ENCODE results near the gene CNTNAP2. TPM values are rescaled to one million over a fixed set of nuclear protein-coding genes. Genes with fewer than 3 reads are reported as not detected.

Gene CNTNAP2
- total and polyA plus RNA-seq, 2 of the 4 experiments (the other 2 are of a cell fraction): not detected

DNA sequence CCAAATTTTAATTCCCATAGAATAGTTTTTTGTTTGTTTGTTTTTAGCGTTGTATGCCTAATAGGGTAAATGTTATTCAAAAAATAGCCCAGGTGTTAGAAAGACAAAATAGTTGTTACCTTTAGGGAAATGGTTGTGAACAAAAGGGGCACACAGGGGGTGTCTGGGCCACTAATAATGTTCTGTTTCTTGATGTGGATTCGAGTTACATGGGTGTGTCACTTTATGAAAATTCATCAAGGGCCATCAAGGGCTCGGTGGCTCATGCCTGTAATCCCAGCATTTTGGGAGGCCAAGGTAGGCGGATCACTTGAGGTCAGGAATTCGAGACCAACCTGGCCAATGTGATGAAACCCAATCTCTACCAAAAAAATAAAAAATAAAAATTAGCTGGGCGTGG lies 1942.2 kb downstream of the CNTNAP2 start:
- no peaks in the 10 kb centered on the region for H3K27me3 ChIP-seq (ENCODE audit: control insufficient read depth, insufficient read depth, low read length)
- DNase-seq (no peak), ATAC-seq (ENCODE audit: low read depth) (no peak)
- H2AK5ac ChIP-seq (ENCODE audit: low read depth, low read length): no peak overlapping the region
- no peak overlapping the region for H4K5ac ChIP-seq (ENCODE audit: low read depth, low read length)
- H4K8ac ChIP-seq (ENCODE audit: low read depth in 2 of 2, low read length in 2 of 2): no peak overlapping the region
- H3K18ac ChIP-seq (ENCODE audit: low read depth, low read length): no peak overlapping the region
- no peak for TF ChIP-seq CEBPB (IDR thresholded peaks at IDR 0.05; ENCODE audit: low read depth, low read length)
- TF ChIP-seq BHLHE40 (IDR thresholded peaks at IDR 0.05; ENCODE audit: low read depth, low read length): no peak
- no peak for TF ChIP-seq MAZ (IDR thresholded peaks at IDR 0.05; ENCODE audit: borderline replicate concordance, low read depth, low read length)
- TF ChIP-seq, protein P1, sequence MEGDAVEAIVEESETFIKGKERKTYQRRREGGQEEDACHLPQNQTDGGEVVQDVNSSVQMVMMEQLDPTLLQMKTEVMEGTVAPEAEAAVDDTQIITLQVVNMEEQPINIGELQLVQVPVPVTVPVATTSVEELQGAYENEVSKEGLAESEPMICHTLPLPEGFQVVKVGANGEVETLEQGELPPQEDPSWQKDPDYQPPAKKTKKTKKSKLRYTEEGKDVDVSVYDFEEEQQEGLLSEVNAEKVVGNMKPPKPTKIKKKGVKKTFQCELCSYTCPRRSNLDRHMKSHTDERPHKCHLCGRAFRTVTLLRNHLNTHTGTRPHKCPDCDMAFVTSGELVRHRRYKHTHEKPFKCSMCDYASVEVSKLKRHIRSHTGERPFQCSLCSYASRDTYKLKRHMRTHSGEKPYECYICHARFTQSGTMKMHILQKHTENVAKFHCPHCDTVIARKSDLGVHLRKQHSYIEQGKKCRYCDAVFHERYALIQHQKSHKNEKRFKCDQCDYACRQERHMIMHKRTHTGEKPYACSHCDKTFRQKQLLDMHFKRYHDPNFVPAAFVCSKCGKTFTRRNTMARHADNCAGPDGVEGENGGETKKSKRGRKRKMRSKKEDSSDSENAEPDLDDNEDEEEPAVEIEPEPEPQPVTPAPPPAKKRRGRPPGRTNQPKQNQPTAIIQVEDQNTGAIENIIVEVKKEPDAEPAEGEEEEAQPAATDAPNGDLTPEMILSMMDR (conservative IDR thresholded peaks at IDR 0.05; ENCODE audit: low read depth, low read length): no peak
- TF ChIP-seq RFX5 (IDR thresholded peaks at IDR 0.05; ENCODE audit: low read depth, low read length): no peak
- no peak for TF ChIP-seq SMC3 (IDR thresholded peaks at IDR 0.05; ENCODE audit: low read depth, low read length)
- no peak for TF ChIP-seq FOS (IDR thresholded peaks at IDR 0.05; ENCODE audit: low read depth, low read length)
- no peak for TF ChIP-seq MAFK (IDR thresholded peaks at IDR 0.05; ENCODE audit: low read depth, low read length)
- TF ChIP-seq NFE2L2 (IDR thresholded peaks at IDR 0.05; ENCODE audit: low read depth, low read length): no peak
- TF ChIP-seq, protein P2, sequence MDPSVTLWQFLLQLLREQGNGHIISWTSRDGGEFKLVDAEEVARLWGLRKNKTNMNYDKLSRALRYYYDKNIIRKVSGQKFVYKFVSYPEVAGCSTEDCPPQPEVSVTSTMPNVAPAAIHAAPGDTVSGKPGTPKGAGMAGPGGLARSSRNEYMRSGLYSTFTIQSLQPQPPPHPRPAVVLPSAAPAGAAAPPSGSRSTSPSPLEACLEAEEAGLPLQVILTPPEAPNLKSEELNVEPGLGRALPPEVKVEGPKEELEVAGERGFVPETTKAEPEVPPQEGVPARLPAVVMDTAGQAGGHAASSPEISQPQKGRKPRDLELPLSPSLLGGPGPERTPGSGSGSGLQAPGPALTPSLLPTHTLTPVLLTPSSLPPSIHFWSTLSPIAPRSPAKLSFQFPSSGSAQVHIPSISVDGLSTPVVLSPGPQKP (IDR thresholded peaks at IDR 0.05; ENCODE audit: borderline replicate concordance, low read depth, low read length): no peak
- no peak for TF ChIP-seq MXI1 (IDR thresholded peaks at IDR 0.05; ENCODE audit: borderline replicate concordance, low read depth, low read length)
- TF ChIP-seq POLR2A (IDR thresholded peaks at IDR 0.05; ENCODE audit: low read depth, low read length): no peak
- TF ChIP-seq, protein P3, sequence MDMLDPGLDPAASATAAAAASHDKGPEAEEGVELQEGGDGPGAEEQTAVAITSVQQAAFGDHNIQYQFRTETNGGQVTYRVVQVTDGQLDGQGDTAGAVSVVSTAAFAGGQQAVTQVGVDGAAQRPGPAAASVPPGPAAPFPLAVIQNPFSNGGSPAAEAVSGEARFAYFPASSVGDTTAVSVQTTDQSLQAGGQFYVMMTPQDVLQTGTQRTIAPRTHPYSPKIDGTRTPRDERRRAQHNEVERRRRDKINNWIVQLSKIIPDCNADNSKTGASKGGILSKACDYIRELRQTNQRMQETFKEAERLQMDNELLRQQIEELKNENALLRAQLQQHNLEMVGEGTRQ (IDR thresholded peaks at IDR 0.05; ENCODE audit: low read depth, low read length): no peak
- no peak for TF ChIP-seq RCOR1 (IDR thresholded peaks at IDR 0.05; ENCODE audit: insufficient replicate concordance, low read length)
- H3K27ac ChIP-seq (ENCODE audit: insufficient read depth, low read length): no peak overlapping the region
- no peaks in the 10 kb centered on the region for H3K36me3 ChIP-seq (ENCODE audit: control insufficient read depth, insufficient read depth, low read length)
- CTCF ChIA-PET: no interaction called here
- in situ Hi-C loops (cut with MboI; ENCODE audit: low sequenced_read_pairs) (no loop called here), dilution Hi-C loops (cut with HindIII; ENCODE audit: low sequenced_read_pairs, unreplicated experiment) (no loop called here), intact Hi-C loops (cut with micrococcal nuclease) (no loop called here)
- H3K4me2 ChIP-seq (ENCODE audit: low read depth, low read length): no peak overlapping the region
- no peak overlapping the region for H3K4me3 ChIP-seq (ENCODE audit: insufficient read depth, low read depth, low read length)
- no peaks in the 10 kb centered on the region for H3K79me1 ChIP-seq (ENCODE audit: low read depth in 1 of 2, low read length in 2 of 2)
- peaks cover 6% of the 10 kb centered on the region; the same call in 1 of the 2 replicates for H3K9me3 ChIP-seq (ENCODE audit: control insufficient read depth, insufficient read depth, low read length)
- H2AK9ac ChIP-seq (replicated peaks; ENCODE audit: low read depth, low read length, poor library complexity): no peak overlapping the region
- no peak overlapping the region for H2AFZ ChIP-seq (replicated peaks; ENCODE audit: low read length, poor library complexity)
- no peak overlapping the region for H2BK120ac ChIP-seq (ENCODE audit: low read depth, low read length)
- no TSS peak for BruUV-seq (replicated peaks)
- no peak overlapping the region for H3K56ac ChIP-seq (ENCODE audit: extremely low read depth, insufficient read depth, low read length)
- WGBS, 2 experiments (ENCODE audit: extremely low coverage in 2 of 2, insufficient read length in 1 of 2): no CpG with 5 or more reads among the region's 6 CpGs
- no peak overlapping the region for H3K4ac ChIP-seq (ENCODE audit: low read depth, low read length)
- H2BK20ac ChIP-seq (ENCODE audit: low read depth, low read length): no peak overlapping the region
- no peak overlapping the region for H4K91ac ChIP-seq (ENCODE audit: insufficient read depth, low read depth, low read length)
- H2BK15ac ChIP-seq (ENCODE audit: low read depth, low read length): no peak overlapping the region
- no peak overlapping the region for H3K9ac ChIP-seq (ENCODE audit: low read depth, low read length)
- POLR2A ChIA-PET (ENCODE audit: unreplicated experiment): no interaction called here
- H2BK5ac ChIP-seq (ENCODE audit: low read depth, low read length, poor library complexity, severe bottlenecking): no peak overlapping the region
- no peak overlapping the region for H3K14ac ChIP-seq (replicated peaks; ENCODE audit: low read depth, low read length)
- no peaks in the 10 kb centered on the region for H4K20me1 ChIP-seq (ENCODE audit: insufficient read depth, low read length)
- no peaks in the 10 kb centered on the region for H3K4me1 ChIP-seq (ENCODE audit: control insufficient read depth, insufficient read depth, low read length)
- H3K9me1 ChIP-seq (ENCODE audit: insufficient read depth, low read length): no peaks in the 10 kb centered on the region
- H3K23ac ChIP-seq (ENCODE audit: low read depth, low read length): no peak overlapping the region
